Measurements from ENCODE around the gene IRAK1.

IRAK1 gene

GRCh38 chrX:153974726-153975286 lies 44.9 kb downstream of the IRAK1 start:
- H3K27ac ChIP-seq, result peak overlapping the region; percentile 98
- no peak for TF ChIP-seq CTCF (conservative IDR thresholded peaks at IDR 0.05)

GRCh38 chrX:153974003-153974725 lies 45.5 kb downstream of the IRAK1 start:
- H3K27ac ChIP-seq, result peak overlapping the region; percentile 98
- no peak for TF ChIP-seq CTCF (conservative IDR thresholded peaks at IDR 0.05)

- no peak for TF ChIP-seq CTCF (conservative IDR thresholded peaks at IDR 0.05)
- peak overlapping the region; percentile 98 for H3K27ac ChIP-seq
These were observed 46.3 kb downstream of the IRAK1 start for GRCh38 chrX:153973127-153974002.

- no peak for TF ChIP-seq CTCF (conservative IDR thresholded peaks at IDR 0.05)
- H3K27ac ChIP-seq, result peak within 1 kb of the TSS; percentile 98
These were observed 47.2 kb downstream of the IRAK1 start, which contains the start of gene TMEM187 for GRCh38 chrX:153972368-153973126. TMEM187 (plus strand) TSS chrX:153972754; CDS start chrX:153982063, 9,309 bp downstream.

- peak within 1 kb of the TSS; percentile 98 for H3K27ac ChIP-seq
These were observed 48.0 kb downstream of the IRAK1 start, which contains the start of gene HCFC1 for GRCh38 chrX:153971450-153972367. HCFC1 (minus strand) TSS chrX:153971818; CDS start chrX:153970840, 978 bp downstream.

More at GRCh38 chrX:153971450-153972367, 48.0 kb downstream of the IRAK1 start, which contains the start of gene HCFC1:
- TF ChIP-seq CTCF (conservative IDR thresholded peaks at IDR 0.05), result no peak
